Measurements from ENCODE around the gene PAX8.
A peak's percentile ranks its signal among the peaks of the same experiment; 100 is the strongest.

Gene PAX8

GRCh38 chr2:113219889-113220641 lies 58.7 kb downstream of the PAX8 start:
- H3K27ac Mint-ChIP-seq = no peak overlapping the region
- H3K27me3 Mint-ChIP-seq = peaks cover 4 to 11% of the 10 kb centered on the region in 2 donors
- DNase-seq = no peak

GRCh38 chr2:113219525-113219888 lies 59.2 kb downstream of the PAX8 start:
- ATAC-seq (replicated peaks) = no peak
- Mint-ChIP-seq H3K36me3 (peaks cover 2 to 5% of the 10 kb centered on the region in 2 donors), H3K4me3 (no peak overlapping the region), H3K4me1 (peaks cover 13 to 31% of the 10 kb centered on the region in 2 donors), H3K27ac (no peak overlapping the region), H3K27me3 (peaks cover 4 to 11% of the 10 kb centered on the region in 2 donors), H3K9me3 (no peaks in the 10 kb centered on the region)
- DNase-seq = no peak

More at GRCh38 chr2:113219889-113220641, 58.7 kb downstream of the PAX8 start:
- H3K36me3 Mint-ChIP-seq = peaks cover 2 to 5% of the 10 kb centered on the region in 2 donors
- ATAC-seq (replicated peaks) = peak; percentile 38 to 49
- H3K4me3 Mint-ChIP-seq = no peak overlapping the region
- H3K4me1 Mint-ChIP-seq = peaks cover 13 to 31% of the 10 kb centered on the region in 2 donors
- no peaks in the 10 kb centered on the region for H3K9me3 Mint-ChIP-seq

GRCh38 chr2:113219092-113219441 lies 59.7 kb downstream of the PAX8 start:
- no peak overlapping the region for H3K27ac Mint-ChIP-seq
- no peak overlapping the region for H3K4me3 Mint-ChIP-seq
- H3K9me3 Mint-ChIP-seq = no peaks in the 10 kb centered on the region
- H3K27me3 Mint-ChIP-seq = peaks cover 4 to 11% of the 10 kb centered on the region in 2 donors
- ATAC-seq (replicated peaks) = no peak
- H3K36me3 Mint-ChIP-seq = peaks cover 2 to 5% of the 10 kb centered on the region in 2 donors
- peaks cover 13 to 31% of the 10 kb centered on the region in 2 donors for H3K4me1 Mint-ChIP-seq
- DNase-seq = no peak

- peaks cover 5 to 13% of the 10 kb centered on the region in 2 donors for H3K27me3 Mint-ChIP-seq
- no peak overlapping the region for H3K27ac Mint-ChIP-seq
- peak; percentile 34 to 52 for ATAC-seq (replicated peaks)
- peak overlapping the region; percentile 23 to 26 for H3K4me3 Mint-ChIP-seq
- H3K36me3 Mint-ChIP-seq = peaks cover 2 to 5% of the 10 kb centered on the region in 2 donors
- no peak for DNase-seq
- H3K4me1 Mint-ChIP-seq = peaks cover 13 to 31% of the 10 kb centered on the region in 2 donors
- no peaks in the 10 kb centered on the region for H3K9me3 Mint-ChIP-seq
These were observed 60.2 kb downstream of the PAX8 start for GRCh38 chr2:113218283-113219091.

GRCh38 chr2:113217455-113218282 lies 61.1 kb downstream of the PAX8 start:
- ATAC-seq (replicated peaks) (peak; percentile 67 to 68), DNase-seq (no peak)
- peak overlapping the region; percentile 22 to 56 for H3K4me3 Mint-ChIP-seq
- H3K4me1 Mint-ChIP-seq = peaks cover 17 to 31% of the 10 kb centered on the region in 2 donors
- H3K9me3 Mint-ChIP-seq = no peaks in the 10 kb centered on the region
- peak overlapping the region; percentile 22 for H3K27ac Mint-ChIP-seq
- peaks cover 13 to 21% of the 10 kb centered on the region in 2 donors for H3K27me3 Mint-ChIP-seq
- peaks cover 2 to 5% of the 10 kb centered on the region in 2 donors for H3K36me3 Mint-ChIP-seq

GRCh38 chr2:113216891-113217454 lies 61.7 kb downstream of the PAX8 start:
- DNase-seq = no peak
- Mint-ChIP-seq H3K27me3 (peaks cover 16 to 28% of the 10 kb centered on the region in 2 donors), H3K4me1 (peaks cover 20 to 31% of the 10 kb centered on the region in 2 donors), H3K27ac (peak overlapping the region; percentile 22), H3K36me3 (peaks cover 2 to 5% of the 10 kb centered on the region in 2 donors), H3K9me3 (no peaks in the 10 kb centered on the region), H3K4me3 (peak overlapping the region; percentile 22 to 56)
- ATAC-seq (replicated peaks) = peak in 1 of 2 donors; percentile 5

- Mint-ChIP-seq H3K27ac (no peak overlapping the region), H3K27me3 (peaks cover 17 to 29% of the 10 kb centered on the region in 2 donors), H3K36me3 (peaks cover 2 to 5% of the 10 kb centered on the region in 2 donors), H3K9me3 (no peaks in the 10 kb centered on the region), H3K4me3 (no peak overlapping the region), H3K4me1 (peaks cover 20 to 31% of the 10 kb centered on the region in 2 donors)
- DNase-seq = no peak
- no peak for ATAC-seq (replicated peaks)
These were observed 62.4 kb downstream of the PAX8 start for GRCh38 chr2:113216321-113216720.

- Mint-ChIP-seq H3K27me3 (peaks cover 17 to 29% of the 10 kb centered on the region in 2 donors), H3K4me3 (no peak overlapping the region), H3K27ac (no peak overlapping the region), H3K9me3 (no peaks in the 10 kb centered on the region), H3K36me3 (peaks cover 2 to 5% of the 10 kb centered on the region in 2 donors), H3K4me1 (peaks cover 20 to 30% of the 10 kb centered on the region in 2 donors)
- DNase-seq (no peak), ATAC-seq (replicated peaks) (no peak)
These were observed 63.7 kb downstream of the PAX8 start for GRCh38 chr2:113215056-113215455.

GRCh38 chr2:113214141-113214540 lies 64.6 kb downstream of the PAX8 start:
- peaks cover 17 to 29% of the 10 kb centered on the region in 2 donors for H3K27me3 Mint-ChIP-seq

GRCh38 chr2:113213061-113213930 lies 65.4 kb downstream of the PAX8 start:
- H3K27me3 Mint-ChIP-seq = peaks cover 14 to 29% of the 10 kb centered on the region in 2 donors
- no peak for ATAC-seq (replicated peaks)
- H3K27ac Mint-ChIP-seq = peak overlapping the region; percentile 82
- H3K4me1 Mint-ChIP-seq = peaks cover 14 to 17% of the 10 kb centered on the region in 2 donors
- no peak overlapping the region for H3K4me3 Mint-ChIP-seq
- no peak for DNase-seq
- no peaks in the 10 kb centered on the region for H3K9me3 Mint-ChIP-seq
- peaks cover 0 to 5% of the 10 kb centered on the region in 2 donors for H3K36me3 Mint-ChIP-seq

More at GRCh38 chr2:113214141-113214540, 64.6 kb downstream of the PAX8 start:
- DNase-seq (no peak), ATAC-seq (replicated peaks) (no peak)
- Mint-ChIP-seq H3K4me1 (peaks cover 20 to 22% of the 10 kb centered on the region in 2 donors), H3K4me3 (no peak overlapping the region), H3K36me3 (peaks cover 0 to 5% of the 10 kb centered on the region in 2 donors), H3K9me3 (no peaks in the 10 kb centered on the region), H3K27ac (no peak overlapping the region)

- Mint-ChIP-seq H3K4me3 (no peak overlapping the region), H3K4me1 (peaks cover 6 to 13% of the 10 kb centered on the region in 2 donors), H3K27ac (peak overlapping the region; percentile 82), H3K9me3 (no peaks in the 10 kb centered on the region), H3K36me3 (peaks cover 0 to 5% of the 10 kb centered on the region in 2 donors), H3K27me3 (peaks cover 14 to 24% of the 10 kb centered on the region in 2 donors)
- DNase-seq (no peak), ATAC-seq (replicated peaks) (no peak)
These were observed 66.3 kb downstream of the PAX8 start for GRCh38 chr2:113212245-113213060.

Data from stimulated activated naive B cell treated with anti-CD40 and anti-IgM and Interleukin-4, amounts not matched to agents 10 μg/mL and 1 μg/mL and 100 μg/mL, for 72 hours (primary cell).